Gastroesophageal sphincter (tissue), 3 donors: Measurements from ENCODE around the gene TXNL4A.

Source experiments
- EP300 ChIP-seq: sonication (generic); formaldehyde crosslinking; IDR thresholded peaks from one replicate; pipeline ENCODE4 v1.6.1; 2017; ENCODE audit warnings: antibody characterized with exemption, mild to moderate bottlenecking
- POLR2A ChIP-seq, 2 donors: fragments of 450-650 bp; IDR thresholded peaks; one replicate each; pipeline ENCODE4 v1.6.1; 2017; ENCODE audit warnings: antibody characterized with exemption in 2 of 2, mild to moderate bottlenecking in 2 of 2, moderate library complexity in 1 of 2
- TF ChIP-seq, protein P1 (sequence below), 4 experiments: fragments of 200-600 bp in 2 of 4; fragments of 450-650 bp in 2 of 4; sonication (generic) in 1 of 4; IDR thresholded peaks; one replicate each; pipeline ENCODE4 v1.5.1; 2017 to 2019; ENCODE audit warnings: antibody characterized with exemption in 4 of 4, mild to moderate bottlenecking in 2 of 4, moderate library complexity in 2 of 4

GRCh38 chr18:79954791-79955190, 33.6 kb downstream of the TXNL4A start:
- TF ChIP-seq, protein P1, sequence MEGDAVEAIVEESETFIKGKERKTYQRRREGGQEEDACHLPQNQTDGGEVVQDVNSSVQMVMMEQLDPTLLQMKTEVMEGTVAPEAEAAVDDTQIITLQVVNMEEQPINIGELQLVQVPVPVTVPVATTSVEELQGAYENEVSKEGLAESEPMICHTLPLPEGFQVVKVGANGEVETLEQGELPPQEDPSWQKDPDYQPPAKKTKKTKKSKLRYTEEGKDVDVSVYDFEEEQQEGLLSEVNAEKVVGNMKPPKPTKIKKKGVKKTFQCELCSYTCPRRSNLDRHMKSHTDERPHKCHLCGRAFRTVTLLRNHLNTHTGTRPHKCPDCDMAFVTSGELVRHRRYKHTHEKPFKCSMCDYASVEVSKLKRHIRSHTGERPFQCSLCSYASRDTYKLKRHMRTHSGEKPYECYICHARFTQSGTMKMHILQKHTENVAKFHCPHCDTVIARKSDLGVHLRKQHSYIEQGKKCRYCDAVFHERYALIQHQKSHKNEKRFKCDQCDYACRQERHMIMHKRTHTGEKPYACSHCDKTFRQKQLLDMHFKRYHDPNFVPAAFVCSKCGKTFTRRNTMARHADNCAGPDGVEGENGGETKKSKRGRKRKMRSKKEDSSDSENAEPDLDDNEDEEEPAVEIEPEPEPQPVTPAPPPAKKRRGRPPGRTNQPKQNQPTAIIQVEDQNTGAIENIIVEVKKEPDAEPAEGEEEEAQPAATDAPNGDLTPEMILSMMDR (IDR thresholded peaks at IDR 0.05), result no peak
- no peak for TF ChIP-seq POLR2A (IDR thresholded peaks at IDR 0.05)
- TF ChIP-seq EP300, result no peak
